ENCODE measurements around the gene CALM1. TPM values are rescaled to one million over a fixed set of nuclear protein-coding genes. Genes with fewer than 3 reads are reported as not detected.

CALM1 gene
- total and polyA plus RNA-seq, 10 of the 15 experiments (the other 5 are each of a cell fraction or from before 2014, with no cell fraction given) = 110 to 729 (median 261) TPM

- TF ChIP-seq SPI1 (IDR thresholded peaks at IDR 0.05; ENCODE audit: borderline replicate concordance, insufficient read depth, low read depth, low read length) (no peak), ESRRA (IDR thresholded peaks at IDR 0.05; ENCODE audit: low read length) (no peak), MAX (IDR thresholded peaks at IDR 0.05; ENCODE audit: low read depth, low read length) (no peak), BRCA1 (IDR thresholded peaks at IDR 0.05; ENCODE audit: low read depth, low read length) (no peak), NBN (IDR thresholded peaks at IDR 0.05) (no peak), EGR1 (IDR thresholded peaks at IDR 0.05; ENCODE audit: borderline replicate concordance in 1 of 2, low read depth in 2 of 2, low read length in 2 of 2) (no peak), HDAC6 (IDR thresholded peaks at IDR 0.05; ENCODE audit: unreplicated experiment) (no peak)
Measured at GRCh38 chr14:90373887-90374286, 22.9 kb upstream of the CALM1 start (continued).

GRCh38 chr14:90374813-90375212 is 22.0 kb upstream of the CALM1 start:
- no peak for DNase-seq (ENCODE audit: low read depth, low spot score)
- no peaks in the 10 kb centered on the region for H3K4me1 ChIP-seq (ENCODE audit: control insufficient read depth, insufficient read depth, low read length)
- ATAC-seq = no peak
- no peaks in the 10 kb centered on the region for H3K79me2 ChIP-seq (ENCODE audit: control insufficient read depth, insufficient read depth, low read length)
- H3K36me3 ChIP-seq (ENCODE audit: control insufficient read depth in 2 of 2, insufficient read depth in 2 of 2, low read length in 1 of 2) = no peaks in the 10 kb centered on the region
- no peak overlapping the region for H3K9ac ChIP-seq (ENCODE audit: control insufficient read depth, insufficient read depth, low read length)
- in situ Hi-C loops (cut with MboI) (loop anchor here (25.0 kb wide), 1 partner anchor 1137 kb away; the partner anchor contains the start of gene PPP4R3A), intact Hi-C loops (cut with micrococcal nuclease; ENCODE audit: unreplicated experiment) (no loop called here)
- FAIRE-seq = no peak
- TF ChIP-seq ZBED1 (IDR thresholded peaks at IDR 0.05; ENCODE audit: borderline replicate concordance) = no peak
- no peak for TF ChIP-seq SMC3 (IDR thresholded peaks at IDR 0.05; ENCODE audit: borderline replicate concordance, low read length)
- no peak for TF ChIP-seq STAT3 (IDR thresholded peaks at IDR 0.05; ENCODE audit: low read depth, low read length)
- TF ChIP-seq SMAD1 (IDR thresholded peaks at IDR 0.05; ENCODE audit: low read depth, partially characterized antibody) = no peak
- TF ChIP-seq IRF3 (IDR thresholded peaks at IDR 0.05) = no peak
- no peak for TF ChIP-seq REST (IDR thresholded peaks at IDR 0.05; ENCODE audit: low read depth, low read length)
- WGBS (ENCODE audit: insufficient coverage, insufficient replicate concordance, low lambda C conversion rate, missing lambda C conversion rate) = 73% methylated on average over 3 of the region's 4 CpGs
- H3K27ac ChIP-seq (ENCODE audit: control insufficient read depth, insufficient read depth) = no peak overlapping the region
- ChIA-PET POLR2A (interaction anchor here (0.6 kb wide), 1 partner anchor 140 kb away, joined by 3 read pairs; no protein-coding TSS in a partner anchor), CTCF (interaction anchor here (0.7 to 1.2 kb wide), 2 partner anchors 86 to 98 kb away, joined by 3 to 4 read pairs; no protein-coding TSS in a partner anchor), RAD21 (ENCODE audit: unreplicated experiment) (no interaction called here), SMC1A (ENCODE audit: uncharacterized antibody, unreplicated experiment) (interaction anchor here (1.4 kb wide), 1 partner anchor 14 kb away, joined by 3 read pairs; no protein-coding TSS in a partner anchor)
- H3K4me3 ChIP-seq = no peak overlapping the region
- no TSS peak for BruUV-seq (replicated peaks)
- H3K9me3 ChIP-seq (replicated peaks; ENCODE audit: control insufficient read depth, insufficient read depth, low read length) = no peaks in the 10 kb centered on the region
- H3K4me2 ChIP-seq (ENCODE audit: control insufficient read depth, insufficient read depth) = no peak overlapping the region
- H2AFZ ChIP-seq (ENCODE audit: control insufficient read depth, low read depth, low read length) = no peak overlapping the region
- no peaks in the 10 kb centered on the region for H4K20me1 ChIP-seq (ENCODE audit: control insufficient read depth, insufficient read depth)
- no peaks in the 10 kb centered on the region for H3K27me3 ChIP-seq (replicated peaks in 1 of 2; ENCODE audit: control insufficient read depth in 2 of 2, insufficient read depth in 2 of 2, low read length in 1 of 2)

All from GM12878 (cell line).